C4-2B (cell line): ENCODE data around the gene NSMCE3.

Source experiments
- ZFX ChIP-seq: fragments of 450-650 bp; IDR thresholded peaks from 2 replicates; pipeline ENCODE4 v1.6.1; 2017
- TF ChIP-seq, protein P1 (sequence below): fragments of 450-650 bp; conservative IDR thresholded peaks from 2 replicates; pipeline ENCODE4 v1.5.1; 2017; ENCODE audit warnings: mild to moderate bottlenecking

- TF ChIP-seq, protein P1, sequence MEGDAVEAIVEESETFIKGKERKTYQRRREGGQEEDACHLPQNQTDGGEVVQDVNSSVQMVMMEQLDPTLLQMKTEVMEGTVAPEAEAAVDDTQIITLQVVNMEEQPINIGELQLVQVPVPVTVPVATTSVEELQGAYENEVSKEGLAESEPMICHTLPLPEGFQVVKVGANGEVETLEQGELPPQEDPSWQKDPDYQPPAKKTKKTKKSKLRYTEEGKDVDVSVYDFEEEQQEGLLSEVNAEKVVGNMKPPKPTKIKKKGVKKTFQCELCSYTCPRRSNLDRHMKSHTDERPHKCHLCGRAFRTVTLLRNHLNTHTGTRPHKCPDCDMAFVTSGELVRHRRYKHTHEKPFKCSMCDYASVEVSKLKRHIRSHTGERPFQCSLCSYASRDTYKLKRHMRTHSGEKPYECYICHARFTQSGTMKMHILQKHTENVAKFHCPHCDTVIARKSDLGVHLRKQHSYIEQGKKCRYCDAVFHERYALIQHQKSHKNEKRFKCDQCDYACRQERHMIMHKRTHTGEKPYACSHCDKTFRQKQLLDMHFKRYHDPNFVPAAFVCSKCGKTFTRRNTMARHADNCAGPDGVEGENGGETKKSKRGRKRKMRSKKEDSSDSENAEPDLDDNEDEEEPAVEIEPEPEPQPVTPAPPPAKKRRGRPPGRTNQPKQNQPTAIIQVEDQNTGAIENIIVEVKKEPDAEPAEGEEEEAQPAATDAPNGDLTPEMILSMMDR: no peak
- no peak for TF ChIP-seq ZFX
These were observed 8.9 kb upstream of the NSMCE3 start for GRCh38 chr15:29278436-29279105.
